Mammary epithelial cell (primary cell): Measurements from ENCODE around the gene FAM240A.

Experiments used
- CTCF ChIP-seq, 2 donors: IDR thresholded peaks in 1 of 2; conservative IDR thresholded peaks in 1 of 2; 2 replicates each; pipeline ENCODE4 v1.5.1; 2011 to 2012; ENCODE audit warnings: inconsistent platforms in 2 of 2, low read length in 2 of 2, mild to moderate bottlenecking in 2 of 2, control low read depth in 1 of 2, low read depth in 1 of 2; ENCODE audit not compliant: insufficient read depth in 1 of 2; ENCODE audit errors: extremely low read depth in 1 of 2
- EZH2 ChIP-seq: IDR thresholded peaks from 2 replicates; pipeline ENCODE4 v1.6.1; 2012; ENCODE audit warnings: low read length, inconsistent platforms, borderline replicate concordance

GRCh38 chr3:46642971-46643370 lies 30.6 kb downstream of the FAM240A start:
- TF ChIP-seq CTCF (conservative IDR thresholded peaks at IDR 0.05 in 1 of 2, IDR thresholded peaks at IDR 0.05 in 1 of 2; ENCODE audit: extremely low read depth in 1 of 2, insufficient read depth in 1 of 2, low read depth in 1 of 2, low read length in 2 of 2) (no peak), EZH2 (no peak)
